Measurements from ENCODE around the gene HAPLN1.

The HAPLN1 gene

GRCh38 chr5:83657807-83658525, 62.7 kb downstream of the HAPLN1 start:
- no peaks in the 10 kb centered on the region for H3K27me3 ChIP-seq (ENCODE audit: control insufficient read depth in 1 of 2, insufficient read depth in 2 of 2, low read length in 2 of 2)
- no peak overlapping the region for H3K4me3 ChIP-seq (ENCODE audit: low read depth in 1 of 2, low read length in 2 of 2)
- H3K9me3 ChIP-seq (ENCODE audit: control insufficient read depth in 1 of 2, low read length in 2 of 2) = no peaks in the 10 kb centered on the region
- H3K4me1 ChIP-seq (ENCODE audit: control insufficient read depth in 1 of 2, insufficient read depth in 2 of 2, low read length in 2 of 2) = no peaks in the 10 kb centered on the region
- no peaks in the 10 kb centered on the region for H3K36me3 ChIP-seq (ENCODE audit: control insufficient read depth in 1 of 2, insufficient read depth in 2 of 2, low read length in 2 of 2)
- no peak overlapping the region for H3K27ac ChIP-seq (ENCODE audit: low read depth, low read length)
- no peak overlapping the region for H3K9ac ChIP-seq (ENCODE audit: low read depth in 1 of 2, low read length in 2 of 2)

- H3K9ac ChIP-seq (ENCODE audit: low read depth in 1 of 2, low read length in 2 of 2) = no peak overlapping the region
Measured at GRCh38 chr5:83654427-83654994, 66.1 kb downstream of the HAPLN1 start.

DNA sequence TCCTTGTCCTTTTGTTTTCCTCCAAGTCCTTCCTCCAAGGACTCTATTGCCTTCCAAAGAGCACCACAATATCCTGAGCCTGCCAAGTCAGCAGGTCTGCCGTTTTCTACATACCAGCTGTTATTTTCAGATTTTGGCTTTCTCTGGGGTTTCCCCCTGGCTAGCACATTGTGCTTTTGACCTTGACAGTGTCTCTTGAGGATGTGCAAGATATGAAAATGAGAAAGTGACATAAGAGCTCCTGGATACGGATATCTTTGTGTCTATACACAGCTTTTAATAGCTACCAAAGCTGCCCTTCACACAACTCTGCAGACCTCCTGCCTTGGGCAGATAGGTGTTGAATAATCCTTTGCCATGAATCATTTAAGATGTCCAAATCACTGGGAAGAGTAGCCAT, 67.0 kb downstream of the HAPLN1 start:
- Histone ChIP-seq H3K4me3 (ENCODE audit: low read depth in 1 of 2, low read length in 2 of 2) (no peak overlapping the region), H3K4me1 (ENCODE audit: control insufficient read depth in 1 of 2, insufficient read depth in 2 of 2, low read length in 2 of 2) (no peaks in the 10 kb centered on the region), H3K9ac (ENCODE audit: low read depth in 1 of 2, low read length in 2 of 2) (no peak overlapping the region), H3K36me3 (ENCODE audit: control insufficient read depth in 1 of 2, insufficient read depth in 2 of 2, low read length in 2 of 2) (no peaks in the 10 kb centered on the region), H3K9me3 (ENCODE audit: control insufficient read depth in 1 of 2, low read length in 2 of 2) (no peaks in the 10 kb centered on the region), H3K27ac (ENCODE audit: low read depth, low read length) (no peak overlapping the region), H3K27me3 (ENCODE audit: control insufficient read depth in 1 of 2, insufficient read depth in 2 of 2, low read length in 2 of 2) (no peaks in the 10 kb centered on the region)

More at GRCh38 chr5:83654427-83654994, 66.1 kb downstream of the HAPLN1 start:
- Histone ChIP-seq H3K9me3 (ENCODE audit: control insufficient read depth in 1 of 2, low read length in 2 of 2) (no peaks in the 10 kb centered on the region), H3K4me1 (ENCODE audit: control insufficient read depth in 1 of 2, insufficient read depth in 2 of 2, low read length in 2 of 2) (no peaks in the 10 kb centered on the region), H3K36me3 (ENCODE audit: control insufficient read depth in 1 of 2, insufficient read depth in 2 of 2, low read length in 2 of 2) (no peaks in the 10 kb centered on the region), H3K27me3 (ENCODE audit: control insufficient read depth in 1 of 2, insufficient read depth in 2 of 2, low read length in 2 of 2) (no peaks in the 10 kb centered on the region), H3K27ac (ENCODE audit: low read depth, low read length) (no peak overlapping the region), H3K4me3 (ENCODE audit: low read depth in 1 of 2, low read length in 2 of 2) (no peak overlapping the region)

DNA sequence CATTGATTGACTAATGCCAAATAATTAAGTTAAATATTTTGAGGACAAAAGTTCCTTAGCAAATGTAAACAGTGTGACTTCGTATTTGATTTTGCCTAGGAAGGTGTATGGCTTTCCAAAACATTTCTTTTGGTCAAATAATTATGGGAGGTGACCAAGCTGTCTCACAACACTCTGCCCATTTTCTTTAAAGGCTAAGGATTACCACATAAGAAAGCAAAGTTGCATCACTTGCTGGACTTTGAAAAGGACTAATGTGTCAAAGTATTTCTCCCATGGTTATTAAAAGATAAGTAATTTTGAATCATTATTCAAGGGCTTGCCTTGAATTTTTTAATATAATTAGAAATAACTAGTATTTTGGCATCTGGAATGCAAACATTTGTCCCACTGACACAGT, 74.7 kb downstream of the HAPLN1 start:
- Histone ChIP-seq H3K4me1 (ENCODE audit: control insufficient read depth in 1 of 2, insufficient read depth in 2 of 2, low read length in 2 of 2) (no peaks in the 10 kb centered on the region), H3K27ac (ENCODE audit: low read depth, low read length) (no peak overlapping the region), H3K36me3 (ENCODE audit: control insufficient read depth in 1 of 2, insufficient read depth in 2 of 2, low read length in 2 of 2) (no peaks in the 10 kb centered on the region), H3K9me3 (ENCODE audit: control insufficient read depth in 1 of 2, low read length in 2 of 2) (no peaks in the 10 kb centered on the region), H3K4me3 (ENCODE audit: low read depth in 1 of 2, low read length in 2 of 2) (no peak overlapping the region), H3K27me3 (ENCODE audit: control insufficient read depth in 1 of 2, insufficient read depth in 2 of 2, low read length in 2 of 2) (no peaks in the 10 kb centered on the region), H3K9ac (ENCODE audit: low read depth in 1 of 2, low read length in 2 of 2) (no peak overlapping the region)

DNA sequence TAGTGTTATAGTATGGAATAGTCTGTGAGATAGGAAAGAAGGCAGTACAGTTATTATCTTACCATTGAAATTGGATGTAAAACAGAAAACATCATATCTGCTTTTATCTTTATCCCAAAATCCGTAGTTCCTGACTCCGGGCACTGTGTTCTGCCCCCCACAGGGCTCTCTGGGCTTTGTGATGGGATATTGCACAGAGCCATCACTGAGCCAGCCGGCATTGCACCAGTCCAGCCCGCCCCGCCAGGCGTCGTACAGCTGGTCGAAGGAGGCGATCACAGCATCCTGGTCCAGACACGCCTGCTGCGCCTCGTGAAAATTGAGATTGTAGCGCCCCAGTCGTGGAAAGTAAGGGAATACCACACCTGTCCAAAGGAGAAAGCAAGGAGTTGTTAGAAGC, 76.4 kb downstream of the HAPLN1 start:
- no peaks in the 10 kb centered on the region for H3K36me3 ChIP-seq (ENCODE audit: control insufficient read depth in 1 of 2, insufficient read depth in 2 of 2, low read length in 2 of 2)
- no peak overlapping the region for H3K9ac ChIP-seq (ENCODE audit: low read depth in 1 of 2, low read length in 2 of 2)
- no peak overlapping the region for H3K4me3 ChIP-seq (ENCODE audit: low read depth in 1 of 2, low read length in 2 of 2)
- no peaks in the 10 kb centered on the region for H3K27me3 ChIP-seq (ENCODE audit: control insufficient read depth in 1 of 2, insufficient read depth in 2 of 2, low read length in 2 of 2)
- no peaks in the 10 kb centered on the region for H3K9me3 ChIP-seq (ENCODE audit: control insufficient read depth in 1 of 2, low read length in 2 of 2)
- H3K27ac ChIP-seq (ENCODE audit: low read depth, low read length) = no peak overlapping the region
- no peaks in the 10 kb centered on the region for H3K4me1 ChIP-seq (ENCODE audit: control insufficient read depth in 1 of 2, insufficient read depth in 2 of 2, low read length in 2 of 2)

- Histone ChIP-seq H3K9me3 (ENCODE audit: control insufficient read depth in 1 of 2, low read length in 2 of 2) (no peaks in the 10 kb centered on the region), H3K4me3 (ENCODE audit: low read depth in 1 of 2, low read length in 2 of 2) (no peak overlapping the region), H3K4me1 (ENCODE audit: control insufficient read depth in 1 of 2, insufficient read depth in 2 of 2, low read length in 2 of 2) (no peaks in the 10 kb centered on the region), H3K27me3 (ENCODE audit: control insufficient read depth in 1 of 2, insufficient read depth in 2 of 2, low read length in 2 of 2) (no peaks in the 10 kb centered on the region), H3K27ac (ENCODE audit: low read depth, low read length) (no peak overlapping the region), H3K36me3 (ENCODE audit: control insufficient read depth in 1 of 2, insufficient read depth in 2 of 2, low read length in 2 of 2) (no peaks in the 10 kb centered on the region), H3K9ac (ENCODE audit: low read depth in 1 of 2, low read length in 2 of 2) (no peak overlapping the region)
Measured at GRCh38 chr5:83641946-83642345, 78.7 kb downstream of the HAPLN1 start.

GRCh38 chr5:83639911-83640310, 80.7 kb downstream of the HAPLN1 start:
- Histone ChIP-seq H3K27ac (ENCODE audit: low read depth, low read length) (no peak overlapping the region), H3K9ac (ENCODE audit: low read depth in 1 of 2, low read length in 2 of 2) (no peak overlapping the region), H3K4me3 (ENCODE audit: low read depth in 1 of 2, low read length in 2 of 2) (no peak overlapping the region), H3K36me3 (ENCODE audit: control insufficient read depth in 1 of 2, insufficient read depth in 2 of 2, low read length in 2 of 2) (no peaks in the 10 kb centered on the region), H3K4me1 (ENCODE audit: control insufficient read depth in 1 of 2, insufficient read depth in 2 of 2, low read length in 2 of 2) (no peaks in the 10 kb centered on the region), H3K9me3 (ENCODE audit: control insufficient read depth in 1 of 2, low read length in 2 of 2) (no peaks in the 10 kb centered on the region), H3K27me3 (ENCODE audit: control insufficient read depth in 1 of 2, insufficient read depth in 2 of 2, low read length in 2 of 2) (no peaks in the 10 kb centered on the region)

GRCh38 chr5:83636156-83636555, 84.5 kb downstream of the HAPLN1 start:
- no peaks in the 10 kb centered on the region for H3K36me3 ChIP-seq (ENCODE audit: control insufficient read depth in 1 of 2, insufficient read depth in 2 of 2, low read length in 2 of 2)
- no peaks in the 10 kb centered on the region for H3K4me1 ChIP-seq (ENCODE audit: control insufficient read depth in 1 of 2, insufficient read depth in 2 of 2, low read length in 2 of 2)
- H3K9me3 ChIP-seq (ENCODE audit: control insufficient read depth in 1 of 2, low read length in 2 of 2) = no peaks in the 10 kb centered on the region
- no peak overlapping the region for H3K27ac ChIP-seq (ENCODE audit: low read depth, low read length)
- no peak overlapping the region for H3K4me3 ChIP-seq (ENCODE audit: low read depth in 1 of 2, low read length in 2 of 2)
- no peak overlapping the region for H3K9ac ChIP-seq (ENCODE audit: low read depth in 1 of 2, low read length in 2 of 2)
- no peaks in the 10 kb centered on the region for H3K27me3 ChIP-seq (ENCODE audit: control insufficient read depth in 1 of 2, insufficient read depth in 2 of 2, low read length in 2 of 2)

- no peak overlapping the region for H3K27ac ChIP-seq (ENCODE audit: low read depth, low read length)
- H3K9ac ChIP-seq (ENCODE audit: low read depth in 1 of 2, low read length in 2 of 2) = no peak overlapping the region
- no peaks in the 10 kb centered on the region for H3K27me3 ChIP-seq (ENCODE audit: control insufficient read depth in 1 of 2, insufficient read depth in 2 of 2, low read length in 2 of 2)
- no peaks in the 10 kb centered on the region for H3K36me3 ChIP-seq (ENCODE audit: control insufficient read depth in 1 of 2, insufficient read depth in 2 of 2, low read length in 2 of 2)
- H3K9me3 ChIP-seq (ENCODE audit: control insufficient read depth in 1 of 2, low read length in 2 of 2) = no peaks in the 10 kb centered on the region
- H3K4me1 ChIP-seq (ENCODE audit: control insufficient read depth in 1 of 2, insufficient read depth in 2 of 2, low read length in 2 of 2) = no peaks in the 10 kb centered on the region
- H3K4me3 ChIP-seq (ENCODE audit: low read depth in 1 of 2, low read length in 2 of 2) = no peak overlapping the region
Measured at GRCh38 chr5:83633285-83633684, 87.4 kb downstream of the HAPLN1 start.

DNA sequence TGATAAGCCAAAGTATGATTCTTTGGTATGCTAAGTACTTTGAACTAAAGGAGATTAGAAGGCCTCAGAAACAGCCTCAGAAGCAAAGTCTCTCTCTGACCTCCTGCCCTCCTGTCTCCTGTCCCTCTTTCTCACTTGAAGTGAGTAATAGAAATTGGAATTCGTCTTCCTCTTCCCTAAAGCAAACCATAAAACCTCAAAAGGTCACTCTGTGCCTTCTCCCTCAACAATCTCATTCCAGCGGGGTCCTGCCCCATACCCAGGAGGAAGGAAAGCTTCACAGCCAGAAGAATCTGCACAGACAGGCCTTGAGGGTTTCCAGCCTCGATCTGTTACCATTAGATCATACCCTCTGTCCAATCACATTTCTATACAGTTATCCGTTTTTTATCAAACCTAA, 87.8 kb downstream of the HAPLN1 start:
- no peaks in the 10 kb centered on the region for H3K9me3 ChIP-seq (ENCODE audit: control insufficient read depth in 1 of 2, low read length in 2 of 2)
- no peak overlapping the region for H3K27ac ChIP-seq (ENCODE audit: low read depth, low read length)
- no peaks in the 10 kb centered on the region for H3K4me1 ChIP-seq (ENCODE audit: control insufficient read depth in 1 of 2, insufficient read depth in 2 of 2, low read length in 2 of 2)
- no peaks in the 10 kb centered on the region for H3K36me3 ChIP-seq (ENCODE audit: control insufficient read depth in 1 of 2, insufficient read depth in 2 of 2, low read length in 2 of 2)
- H3K4me3 ChIP-seq (ENCODE audit: low read depth in 1 of 2, low read length in 2 of 2) = no peak overlapping the region
- H3K27me3 ChIP-seq (ENCODE audit: control insufficient read depth in 1 of 2, insufficient read depth in 2 of 2, low read length in 2 of 2) = no peaks in the 10 kb centered on the region
- H3K9ac ChIP-seq (ENCODE audit: low read depth in 1 of 2, low read length in 2 of 2) = no peak overlapping the region

Data from duodenal mucosa (tissue), 2 donors.